Testis (tissue), 3 donors: Measurements from ENCODE around the gene GTF3A. TPM values are rescaled to one million over a fixed set of nuclear protein-coding genes. Genes with fewer than 3 reads are reported as not detected.

Source experiments
- DNase-seq: peaks from one replicate; pipeline ENCODE4 v3.0.0-alpha.2; 2019
- H3K27ac ChIP-seq, 2 donors: fragments of 200-600 bp; sonication (generic); one replicate each; pipeline ENCODE4 v1.5.1; 2019
- H3K27me3 ChIP-seq: fragments of 200-600 bp; sonication (generic); one replicate; pipeline ENCODE4 v1.5.1; 2019
- H3K36me3 ChIP-seq: fragments of 200-600 bp; sonication (generic); one replicate; pipeline ENCODE4 v1.5.1; 2017; ENCODE audit warnings: low read depth; ENCODE audit errors: missing control alignments
- H3K4me1 ChIP-seq: fragments of 200-600 bp; sonication (generic); one replicate; pipeline ENCODE4 v1.5.1; 2019
- H3K4me3 ChIP-seq, 2 donors: fragments of 200-600 bp; sonication (generic); one replicate each; pipeline ENCODE4 v1.5.1; 2017 to 2019
- H3K9me3 ChIP-seq: fragments of 200-600 bp; sonication (generic); one replicate; pipeline ENCODE4 v1.5.1; 2017
- CTCF ChIP-seq, 3 experiments: fragments of 450-650 bp in 2 of 3; fragments of 200-600 bp in 1 of 3; sonication (generic) in 1 of 3; IDR thresholded peaks; one replicate each; pipeline ENCODE4 v1.5.1; 2016 to 2019; ENCODE audit warnings: antibody characterized with exemption in 3 of 3, mild to moderate bottlenecking in 2 of 3, moderate library complexity in 1 of 3
- POLR2A ChIP-seq: fragments of 450-650 bp; IDR thresholded peaks from one replicate; pipeline ENCODE4 v1.6.1; 2017; ENCODE audit warnings: antibody characterized with exemption, mild to moderate bottlenecking, moderate library complexity
- WGBS, 2 donors: methylation state at CpG; one replicate each; pipeline ENCODE4 v1.1.5; 2018; 5-methylcytosine and 5-hydroxymethylcytosine counted together
- intact Hi-C: fragments of 100-400 bp; cut with DNase I; formaldehyde crosslinking; loops from one replicate; pipeline ENCODE4 v1.15.1; 2023; ENCODE audit warnings: low total_unique reads
- polyA plus RNA-seq: library from polyadenylated mRNA; stranded (reverse); fragments of 350-450 nt; fragmentation: Illumina TruSeq; extraction: RNeasy Lipid Tissue Mini Kit (QIAGEN cat#74804); gene quantifications from one replicate; pipeline ENCODE4 v1.2.3, GENCODE V29; 2014; ENCODE audit warnings: low read depth, low replicate concordance; ENCODE audit not compliant: insufficient read depth
- total RNA-seq, 2 donors: library from RNA; depleted of rRNA; stranded (reverse); fragments of >200 nt; gene quantifications; one replicate each; pipeline ENCODE4 v1.2.3, GENCODE V29; 2016

GTF3A gene
- total and polyA plus RNA-seq, 3 donors from 2014 or later, result 73.2 to 82.6 (median 75.7) TPM

GRCh38 chr13:27388241-27388640, 36.2 kb upstream of the GTF3A start:
- H3K9me3 ChIP-seq, result no peaks in the 10 kb centered on the region
- no peaks in the 10 kb centered on the region for H3K4me1 ChIP-seq
- intact Hi-C loops, result no loop called here
- TF ChIP-seq POLR2A (no peak), CTCF (IDR thresholded peaks at IDR 0.05) (no peak)
- no peak for DNase-seq
- H3K27ac ChIP-seq, result no peak overlapping the region
- no peak overlapping the region for H3K4me3 ChIP-seq
- no peaks in the 10 kb centered on the region for H3K36me3 ChIP-seq
- WGBS, 2 donors, result 61 to 72% methylated on average over 2 of the region's 2 CpGs
- no peaks in the 10 kb centered on the region for H3K27me3 ChIP-seq

- no peak for DNase-seq
- TF ChIP-seq POLR2A (no peak), CTCF (IDR thresholded peaks at IDR 0.05) (no peak)
- WGBS, 2 donors, result 75 to 91% methylated on average over 7 of the region's 7 CpGs
- H3K27me3 ChIP-seq, result no peaks in the 10 kb centered on the region
- H3K36me3 ChIP-seq, result no peaks in the 10 kb centered on the region
- H3K4me1 ChIP-seq, result no peaks in the 10 kb centered on the region
- H3K9me3 ChIP-seq, result no peaks in the 10 kb centered on the region
- H3K4me3 ChIP-seq, result no peak overlapping the region
- intact Hi-C loops, result no loop called here
- no peak overlapping the region for H3K27ac ChIP-seq
Measured at GRCh38 chr13:27389891-27390290, 34.5 kb upstream of the GTF3A start.

- WGBS, 2 donors, result 52 to 59% methylated on average over 2 of the region's 2 CpGs
- Histone ChIP-seq H3K9me3 (no peaks in the 10 kb centered on the region), H3K36me3 (no peaks in the 10 kb centered on the region), H3K4me3 (no peak overlapping the region), H3K4me1 (no peaks in the 10 kb centered on the region), H3K27me3 (no peaks in the 10 kb centered on the region), H3K27ac (no peak overlapping the region)
- TF ChIP-seq POLR2A (no peak), CTCF (IDR thresholded peaks at IDR 0.05) (no peak)
- intact Hi-C loops, result no loop called here
- no peak for DNase-seq
Measured at GRCh38 chr13:27391471-27391870, 32.9 kb upstream of the GTF3A start.

GRCh38 chr13:27393101-27393500, 31.3 kb upstream of the GTF3A start:
- intact Hi-C loops, result no loop called here
- DNase-seq, result no peak
- Histone ChIP-seq H3K9me3 (no peaks in the 10 kb centered on the region), H3K36me3 (no peaks in the 10 kb centered on the region), H3K4me3 (no peak overlapping the region), H3K27me3 (no peaks in the 10 kb centered on the region), H3K4me1 (no peaks in the 10 kb centered on the region), H3K27ac (no peak overlapping the region)
- 78 to 86% methylated on average over 4 of the region's 4 CpGs for WGBS, 2 donors
- no peak for TF ChIP-seq CTCF (IDR thresholded peaks at IDR 0.05)
- TF ChIP-seq POLR2A, result no peak

- H3K27ac ChIP-seq, result no peak overlapping the region
- H3K9me3 ChIP-seq, result no peaks in the 10 kb centered on the region
- no peaks in the 10 kb centered on the region for H3K27me3 ChIP-seq
- TF ChIP-seq POLR2A (no peak), CTCF (IDR thresholded peaks at IDR 0.05) (no peak)
- no peaks in the 10 kb centered on the region for H3K4me1 ChIP-seq
- no peak for DNase-seq
- H3K4me3 ChIP-seq, result no peak overlapping the region
- H3K36me3 ChIP-seq, result no peaks in the 10 kb centered on the region
- WGBS, 2 donors, result 57 to 71% methylated on average over 14 of the region's 14 CpGs
- intact Hi-C loops, result no loop called here
Measured at GRCh38 chr13:27395007-27395510, 29.4 kb upstream of the GTF3A start.
